ENCODE results near the gene NAALADL2.
"Not testable (repeated sequence)": the region's sequence is repeated elsewhere in the genome, so short reads cannot be mapped to it uniquely, and the experiment has no call there.

DNA sequence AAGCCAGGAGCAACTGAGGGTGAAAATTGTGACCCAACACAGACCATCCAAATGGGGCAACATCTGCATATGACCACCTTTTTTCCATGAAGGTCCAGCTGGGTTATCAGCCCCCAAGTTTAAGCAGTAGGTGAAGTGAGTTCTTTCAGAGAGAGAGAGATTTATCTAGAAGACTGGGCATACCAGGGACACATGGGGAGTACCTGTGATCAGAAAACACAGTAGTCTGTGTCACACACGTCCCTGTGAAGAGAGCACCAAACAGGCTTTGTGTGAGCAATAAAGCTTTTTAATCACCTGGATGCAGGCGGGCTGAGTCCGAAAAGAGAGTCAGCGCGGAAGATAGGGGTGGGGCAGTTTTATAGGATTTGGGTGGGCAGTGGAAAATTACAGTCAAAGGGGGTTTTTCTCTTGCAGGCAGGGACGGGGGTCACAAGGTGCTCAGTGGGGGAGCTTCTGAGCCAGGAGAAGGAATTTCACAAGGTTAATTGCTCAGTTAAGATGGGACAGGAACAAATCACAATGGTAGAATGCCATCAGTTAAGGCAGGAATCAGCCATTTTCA, 966.0 kb downstream of the NAALADL2 start:
- TF ChIP-seq, protein P1, sequence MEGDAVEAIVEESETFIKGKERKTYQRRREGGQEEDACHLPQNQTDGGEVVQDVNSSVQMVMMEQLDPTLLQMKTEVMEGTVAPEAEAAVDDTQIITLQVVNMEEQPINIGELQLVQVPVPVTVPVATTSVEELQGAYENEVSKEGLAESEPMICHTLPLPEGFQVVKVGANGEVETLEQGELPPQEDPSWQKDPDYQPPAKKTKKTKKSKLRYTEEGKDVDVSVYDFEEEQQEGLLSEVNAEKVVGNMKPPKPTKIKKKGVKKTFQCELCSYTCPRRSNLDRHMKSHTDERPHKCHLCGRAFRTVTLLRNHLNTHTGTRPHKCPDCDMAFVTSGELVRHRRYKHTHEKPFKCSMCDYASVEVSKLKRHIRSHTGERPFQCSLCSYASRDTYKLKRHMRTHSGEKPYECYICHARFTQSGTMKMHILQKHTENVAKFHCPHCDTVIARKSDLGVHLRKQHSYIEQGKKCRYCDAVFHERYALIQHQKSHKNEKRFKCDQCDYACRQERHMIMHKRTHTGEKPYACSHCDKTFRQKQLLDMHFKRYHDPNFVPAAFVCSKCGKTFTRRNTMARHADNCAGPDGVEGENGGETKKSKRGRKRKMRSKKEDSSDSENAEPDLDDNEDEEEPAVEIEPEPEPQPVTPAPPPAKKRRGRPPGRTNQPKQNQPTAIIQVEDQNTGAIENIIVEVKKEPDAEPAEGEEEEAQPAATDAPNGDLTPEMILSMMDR (conservative IDR thresholded peaks at IDR 0.05), result not testable (repeated sequence)
- not testable (repeated sequence) for TF ChIP-seq ZFX (IDR thresholded peaks at IDR 0.05)
